Activated T-helper 1 cell treated with Interleukin-2 at 50 U/mL for 16 hours (primary cell): ENCODE measurements around the gene THRAP3.

ENCODE experiments used
- DNase-seq: peaks from one replicate; pipeline ENCODE4 v3.0.0-alpha.2; 2020; ENCODE audit warnings: low read depth

The THRAP3 gene

GRCh38 chr1:36327421-36328087 is 103.3 kb downstream of the THRAP3 start:
- no peak for DNase-seq

GRCh38 chr1:36328088-36328480 is 103.8 kb downstream of the THRAP3 start:
- no peak for DNase-seq

- DNase-seq = no peak
Observed at GRCh38 chr1:36328713-36329112, 104.5 kb downstream of the THRAP3 start.

- DNase-seq = no peak
Observed at GRCh38 chr1:36329817-36330216, 105.6 kb downstream of the THRAP3 start.

- no peak for DNase-seq
Observed at GRCh38 chr1:36330940-36331339, 106.7 kb downstream of the THRAP3 start.

GRCh38 chr1:36337830-36338229 is 113.6 kb downstream of the THRAP3 start:
- no peak for DNase-seq

- DNase-seq = no peak
Observed at GRCh38 chr1:36339215-36339614, 115.0 kb downstream of the THRAP3 start.

GRCh38 chr1:36339615-36340014 is 115.4 kb downstream of the THRAP3 start:
- DNase-seq = no peak

GRCh38 chr1:36341626-36342320 is 117.5 kb downstream of the THRAP3 start:
- no peak for DNase-seq

- peak; percentile 49 for DNase-seq
Observed at GRCh38 chr1:36342426-36343185, 118.4 kb downstream of the THRAP3 start.

- no peak for DNase-seq
Observed at GRCh38 chr1:36343651-36344394, 119.6 kb downstream of the THRAP3 start.

- DNase-seq = no peak
Observed at GRCh38 chr1:36344395-36344680, 120.1 kb downstream of the THRAP3 start.

GRCh38 chr1:36345353-36345752 is 121.1 kb downstream of the THRAP3 start:
- DNase-seq = no peak

GRCh38 chr1:36346741-36347370 is 122.6 kb downstream of the THRAP3 start:
- DNase-seq = no peak

GRCh38 chr1:36349241-36349671 is 125.0 kb downstream of the THRAP3 start:
- DNase-seq = no peak

GRCh38 chr1:36349839-36350238 is 125.6 kb downstream of the THRAP3 start:
- no peak for DNase-seq

- DNase-seq = peak; percentile 24
Observed at GRCh38 chr1:36350659-36351226, 126.5 kb downstream of the THRAP3 start.

- DNase-seq = no peak
Observed at GRCh38 chr1:36351227-36351977, 127.2 kb downstream of the THRAP3 start.

GRCh38 chr1:36352125-36352909 is 128.1 kb downstream of the THRAP3 start:
- no peak for DNase-seq
